K562 (cell line): ENCODE data around the gene KMT2A. TPM values are rescaled to one million over a fixed set of nuclear protein-coding genes. Genes with fewer than 3 reads are reported as not detected.
A peak's percentile ranks its signal among the peaks of the same experiment; 100 is the strongest.

Experiments
- CC2D1A ChIP-seq: fragments of 450-650 bp; IDR thresholded peaks from 2 replicates; pipeline ENCODE4 v1.6.1; 2017; ENCODE audit warnings: mild to moderate bottlenecking
- CHD7 ChIP-seq: fragments of 200-600 bp; sonication (generic); IDR thresholded peaks from one replicate; pipeline ENCODE4 v1.6.1; 2012; ENCODE audit warnings: mild to moderate bottlenecking, low read depth, low read length, inconsistent platforms
- CREB1 ChIP-seq, 2 experiments: sonication (generic) in 1 of 2; formaldehyde crosslinking in 1 of 2; IDR thresholded peaks; 2 replicates each; pipeline versions ENCODE4 v1.6.1 to v1.8.0; 2012 to 2022; ENCODE audit warnings: inconsistent platforms in 1 of 2, mild to moderate bottlenecking in 1 of 2, missing genetic modification reagents in 1 of 2, moderate library complexity in 1 of 2
- GTF2F1 ChIP-seq: IDR thresholded peaks from 2 replicates; pipeline ENCODE4 v1.6.1; 2011; ENCODE audit warnings: low read depth, low read length, improper control_type of control experiment
- HDAC8 ChIP-seq: fragments of 450-650 bp; IDR thresholded peaks from 2 replicates; pipeline ENCODE4 v1.6.1; 2016; ENCODE audit warnings: mild to moderate bottlenecking, missing genetic modification characterization, moderate library complexity, missing compliant biosample characterization
- POLR2AphosphoS2 ChIP-seq: IDR thresholded peaks from 2 replicates; pipeline ENCODE4 v1.6.1; 2012; ENCODE audit warnings: low read length, improper control_type of control experiment
- RB1 ChIP-seq: fragments of 450-650 bp; IDR thresholded peaks from 2 replicates; pipeline ENCODE4 v1.6.1; 2017; ENCODE audit warnings: low read depth, mild to moderate bottlenecking
- SMAD1 ChIP-seq: fragments of 150-350 bp; IDR thresholded peaks from 2 replicates; pipeline ENCODE4 v1.6.1; 2014; ENCODE audit warnings: low read length, low read depth; ENCODE audit not compliant: partially characterized antibody
- SRSF3 ChIP-seq: fragments of 200-400 bp; formaldehyde crosslinking; IDR thresholded peaks from 2 replicates; pipeline ENCODE4 v1.6.1; 2016; ENCODE audit warnings: mild to moderate bottlenecking, low read length, moderate library complexity; ENCODE audit not compliant: insufficient read depth
- STAT6 ChIP-seq: sonication (generic); formaldehyde crosslinking; IDR thresholded peaks from 2 replicates; pipeline ENCODE4 v1.8.1; 2023; ENCODE audit warnings: mild to moderate bottlenecking, missing genetic modification reagents
- ZBTB9 ChIP-seq: fragments of 450-650 bp; formaldehyde crosslinking; IDR thresholded peaks from 2 replicates; pipeline ENCODE4 v1.4.0; 2020; ENCODE audit warnings: mild to moderate bottlenecking, moderate library complexity
- ZNF79 ChIP-seq: fragments of 250-450 bp; sonication (Bioruptor Pico); IDR thresholded peaks from 2 replicates; pipeline ENCODE4 v1.4.0; 2020; ENCODE audit warnings: low read depth, mild to moderate bottlenecking, moderate library complexity
- polyA plus RNA-seq, 8 experiments: library from polyadenylated mRNA; depleted of rRNA in 4 of 8; stranded (reverse) in 5 of 8; unstranded in 3 of 8; fragments of >200 nt; fragmentation: Nextera tagmentation in 2 of 8; fragmentation: Illumina TruSeq in 1 of 8; extraction: Ambion mirVana in 2 of 8; extraction: Trizol in 1 of 8; gene quantifications; 2 replicates each; pipeline versions ENCODE4 v1.2.1 to v1.2.3, GENCODE V29; 2011 to 2014; ENCODE audit warnings: inconsistent platforms in 1 of 8, missing spikeins in 1 of 8
- total RNA-seq, 7 experiments: library from RNA; depleted of rRNA in 6 of 7; stranded (reverse); fragments of >200 nt in 6 of 7; fragmentation: Illumina TruSeq in 2 of 7; extraction: Trizol in 2 of 7; gene quantifications; 2 replicates each; pipeline versions ENCODE4 v1.2.1 to v1.2.3, GENCODE V29; 2011 to 2021; ENCODE audit warnings: low replicate concordance in 1 of 7

Gene KMT2A
- total and polyA plus RNA-seq, 9 of the 15 experiments (the other 6 are each of a cell fraction or from before 2014, with no cell fraction given) = 9.6 to 59.9 (median 32.6) TPM

- peak; percentile 59; the same call in 1 of the 2 replicates for TF ChIP-seq CREB1 (IDR thresholded peaks at IDR 0.05)
- no peak for TF ChIP-seq CREB1 (CRISPR knock-in tag; IDR thresholded peaks at IDR 0.05)
- TF ChIP-seq ZNF79 = no peak
- no peak for TF ChIP-seq SRSF3
- TF ChIP-seq ZBTB9 (CRISPR knock-in tag) = no peak
- TF ChIP-seq RB1 = no peak
- no peak for TF ChIP-seq CHD7
- TF ChIP-seq GTF2F1 = no peak
- no peak for TF ChIP-seq CC2D1A
- no peak for TF ChIP-seq HDAC8 (tag)
- no peak for TF ChIP-seq STAT6 (CRISPR knock-in tag)
- TF ChIP-seq POLR2AphosphoS2 = peak; percentile 79; the same call in 1 of the 2 replicates
- peak; percentile 42 for TF ChIP-seq SMAD1
These were observed 136.8 kb downstream of the KMT2A start (continued) for GRCh38 chr11:118572981-118573550.
